Loucy (cell line): Measurements from ENCODE around the gene PTCHD4.

ENCODE experiments used
- H2AFZ ChIP-seq: fragments of 200-600 bp; sonication (generic); 2 replicates; pipeline ENCODE4 v1.6.0; 2016; ENCODE audit warnings: antibody characterized with exemption, mild to moderate bottlenecking, low read length, moderate library complexity
- H3F3A ChIP-seq: fragments of 200-600 bp; 2 replicates; pipeline ENCODE4 v1.6.0; 2016; ENCODE audit warnings: antibody characterized with exemption, low read depth, mild to moderate bottlenecking
- H3K27me3 ChIP-seq: fragments of 200-600 bp; sonication (generic); 2 replicates; pipeline ENCODE4 v1.6.1; 2014; ENCODE audit warnings: low read length, mild to moderate bottlenecking; ENCODE audit not compliant: insufficient read depth, poor library complexity, severe bottlenecking
- H3K36me3 ChIP-seq: fragments of 200-600 bp; sonication (generic); 2 replicates; pipeline ENCODE4 v1.6.1; 2016; ENCODE audit warnings: low read length; ENCODE audit not compliant: insufficient read depth
- H3K4me1 ChIP-seq: fragments of 200-600 bp; sonication (generic); 2 replicates; pipeline ENCODE4 v1.5.1; 2014; ENCODE audit warnings: low read length, mild to moderate bottlenecking; ENCODE audit not compliant: insufficient read depth, poor library complexity, severe bottlenecking
- H3K4me2 ChIP-seq: fragments of 200-600 bp; sonication (generic); 2 replicates; pipeline ENCODE4 v1.6.0; 2014; ENCODE audit warnings: antibody characterized with exemption, low read length, low read depth, mild to moderate bottlenecking; ENCODE audit not compliant: poor library complexity, severe bottlenecking
- H3K4me3 ChIP-seq: fragments of 200-600 bp; sonication (generic); 2 replicates; pipeline ENCODE4 v1.5.1; 2014; ENCODE audit warnings: low read length, mild to moderate bottlenecking, mixed read lengths; ENCODE audit not compliant: poor library complexity, severe bottlenecking
- H3K79me2 ChIP-seq: fragments of 200-600 bp; sonication (generic); 2 replicates; pipeline ENCODE4 v1.6.1; 2014; ENCODE audit warnings: low read length; ENCODE audit not compliant: insufficient read depth
- H3K9ac ChIP-seq: fragments of 200-600 bp; sonication (generic); 2 replicates; pipeline ENCODE4 v1.6.0; 2014; ENCODE audit warnings: mild to moderate bottlenecking, low read depth, low read length, moderate library complexity; ENCODE audit not compliant: poor library complexity, severe bottlenecking
- H3K9me2 ChIP-seq: fragments of 200-600 bp; sonication (generic); replicated peaks from 2 replicates; pipeline ENCODE4 v1.6.1; 2016; ENCODE audit warnings: low read depth, low read length, mixed read lengths
- H3K9me3 ChIP-seq: fragments of 200-600 bp; sonication (generic); 2 replicates; pipeline ENCODE4 v1.6.1; 2014; ENCODE audit warnings: mild to moderate bottlenecking, antibody characterized with exemption, low read length, low read depth; ENCODE audit not compliant: insufficient read depth
- H4K20me1 ChIP-seq: fragments of 200-600 bp; sonication (generic); 2 replicates; pipeline ENCODE4 v1.6.0; 2014; ENCODE audit warnings: antibody characterized with exemption, low read length, mild to moderate bottlenecking; ENCODE audit not compliant: insufficient read depth, poor library complexity, severe bottlenecking
- CTCF ChIP-seq: fragments of 200-600 bp; sonication (generic); conservative IDR thresholded peaks from 2 replicates; pipeline ENCODE4 v1.5.1; 2014; ENCODE audit warnings: mild to moderate bottlenecking, antibody characterized with exemption, low read length
- EZH2phosphoT487 ChIP-seq: fragments of 200-600 bp; IDR thresholded peaks from 2 replicates; pipeline ENCODE4 v1.6.1; 2018; ENCODE audit warnings: antibody characterized with exemption, mild to moderate bottlenecking, moderate library complexity, borderline replicate concordance

The PTCHD4 gene

GRCh38 chr6:48111143-48111506, at the start of gene PTCHD4:
Gene PTCHD4 (minus strand): TSS chr6:48111197. CDS start chr6:48068957, 42,240 bp downstream.
- no peaks in the 10 kb centered on the region for H3K79me2 ChIP-seq
- H3K27me3 ChIP-seq: no peaks in the 10 kb centered on the region
- TF ChIP-seq CTCF: no peak
- TF ChIP-seq EZH2phosphoT487: no peak
- no peaks in the 10 kb centered on the region for H3K9me3 ChIP-seq
- no peak within 1 kb of the TSS for H3K4me3 ChIP-seq
- no peaks in the 10 kb centered on the region for H3K9me2 ChIP-seq
- H2AFZ ChIP-seq: no peak within 1 kb of the TSS
- H3K4me1 ChIP-seq: no peaks in the 10 kb centered on the region
- no peaks in the 10 kb centered on the region for H3F3A ChIP-seq
- no peaks in the 10 kb centered on the region for H4K20me1 ChIP-seq
- H3K4me2 ChIP-seq: no peak within 1 kb of the TSS
- H3K36me3 ChIP-seq: no peaks in the 10 kb centered on the region
- H3K9ac ChIP-seq: no peak within 1 kb of the TSS

- no peak overlapping the region for H3K4me3 ChIP-seq
- H3K4me2 ChIP-seq: no peak overlapping the region
- TF ChIP-seq EZH2phosphoT487 (no peak), CTCF (no peak)
- H3K36me3 ChIP-seq: no peaks in the 10 kb centered on the region
- H3F3A ChIP-seq: no peaks in the 10 kb centered on the region
- H2AFZ ChIP-seq: no peak overlapping the region
- peaks cover 6% of the 10 kb centered on the region; the same call in 1 of the 2 replicates for H3K9me3 ChIP-seq
- no peaks in the 10 kb centered on the region for H3K27me3 ChIP-seq
- no peaks in the 10 kb centered on the region; the same call in 1 of the 2 replicates for H3K9me2 ChIP-seq
- H3K9ac ChIP-seq: no peak overlapping the region
- no peaks in the 10 kb centered on the region for H4K20me1 ChIP-seq
- no peaks in the 10 kb centered on the region for H3K79me2 ChIP-seq
- H3K4me1 ChIP-seq: no peaks in the 10 kb centered on the region
Measured at GRCh38 chr6:48151142-48151541, 40.1 kb upstream of the PTCHD4 start.

- no peak overlapping the region for H2AFZ ChIP-seq
- no peaks in the 10 kb centered on the region for H3K79me2 ChIP-seq
- H3K9ac ChIP-seq: no peak overlapping the region
- peaks cover 6% of the 10 kb centered on the region; the same call in 1 of the 2 replicates for H3K9me3 ChIP-seq
- H3K4me2 ChIP-seq: no peak overlapping the region
- TF ChIP-seq EZH2phosphoT487 (no peak), CTCF (no peak)
- no peaks in the 10 kb centered on the region for H3K27me3 ChIP-seq
- no peaks in the 10 kb centered on the region for H3K4me1 ChIP-seq
- no peaks in the 10 kb centered on the region for H4K20me1 ChIP-seq
- no peaks in the 10 kb centered on the region; the same call in 1 of the 2 replicates for H3K9me2 ChIP-seq
- no peak overlapping the region for H3K4me3 ChIP-seq
- H3K36me3 ChIP-seq: no peaks in the 10 kb centered on the region
- no peaks in the 10 kb centered on the region for H3F3A ChIP-seq
Measured at GRCh38 chr6:48150701-48151100, 39.7 kb upstream of the PTCHD4 start.
